Measurements from ENCODE around the gene PXYLP1. TPM values are rescaled to one million over a fixed set of nuclear protein-coding genes. Genes with fewer than 3 reads are reported as not detected.
A peak's percentile ranks its signal among the peaks of the same experiment; 100 is the strongest.

PXYLP1 gene
- total and polyA plus RNA-seq, 9 of the 15 experiments (the other 6 are each of a cell fraction or from before 2014, with no cell fraction given), result 0.80 to 2.9 (median 1.3) TPM

GRCh38 chr3:141331377-141332318 is 100.0 kb downstream of the PXYLP1 start (continued):
- peak; percentile 75 for TF ChIP-seq NCOR1 (IDR thresholded peaks at IDR 0.05)
- TF ChIP-seq PHB (CRISPR knock-in tag; IDR thresholded peaks at IDR 0.05), result no peak
- peak; percentile 76 for TF ChIP-seq MEIS2 (IDR thresholded peaks at IDR 0.05; ENCODE audit: partially characterized antibody)
- TF ChIP-seq JUND (IDR thresholded peaks at IDR 0.05; ENCODE audit: borderline replicate concordance, low read depth, low read length), result peak; percentile 97
- TF ChIP-seq JUND (tag; IDR thresholded peaks at IDR 0.05; ENCODE audit: borderline replicate concordance, low read depth, low read length), result peak; percentile 96; the same call in 2 of the 3 replicates
- 0 out of 2 replicates have a peak, but pooled peaks have one; percentile 36 for TF ChIP-seq TFAP4 (CRISPR knock-in tag; IDR thresholded peaks at IDR 0.05; ENCODE audit: borderline replicate concordance)
- TF ChIP-seq HMG20B (CRISPR knock-in tag; IDR thresholded peaks at IDR 0.05), result no peak
- TF ChIP-seq ZNF311 (CRISPR knock-in tag; IDR thresholded peaks at IDR 0.05), result no peak
- TF ChIP-seq IRF1 (CRISPR knock-in tag; IDR thresholded peaks at IDR 0.05; ENCODE audit: borderline replicate concordance), result no peak
- TF ChIP-seq ARID4B (CRISPR knock-in tag; IDR thresholded peaks at IDR 0.05), result no peak
- peak; percentile 32 for TF ChIP-seq DACH1 (IDR thresholded peaks at IDR 0.05; ENCODE audit: partially characterized antibody)
- no peak for TF ChIP-seq TFAM (CRISPR knock-in tag; conservative IDR thresholded peaks at IDR 0.05)
- 0 out of 2 replicates have a peak, but pooled peaks have one; percentile 15 for TF ChIP-seq ELF4 (CRISPR knock-in tag; IDR thresholded peaks at IDR 0.05)
- TF ChIP-seq ZBTB7A (IDR thresholded peaks at IDR 0.05; ENCODE audit: borderline replicate concordance, control insufficient read depth, low read depth, low read length), result peak; percentile 83
- TF ChIP-seq IRF9 (tag; IDR thresholded peaks at IDR 0.05), result no peak
- no peak for TF ChIP-seq KLF1 (tag; IDR thresholded peaks at IDR 0.05)
- TF ChIP-seq HBP1 (CRISPR knock-in tag; IDR thresholded peaks at IDR 0.05), result no peak
- TF ChIP-seq SRSF9 (IDR thresholded peaks at IDR 0.05; ENCODE audit: borderline replicate concordance, low read depth, low read length), result no peak
- peak; percentile 61; the same call in 1 of the 2 replicates for TF ChIP-seq BHLHE40 (IDR thresholded peaks at IDR 0.05; ENCODE audit: low read length)

Measured in K562 (cell line).